ENCODE data around the gene PAF1.

PAF1 gene

GRCh38 chr19:39390751-39391437 lies at the start of gene PAF1, which contains the start of gene MED29:
Gene PAF1 (minus strand): TSS chr19:39391106. CDS start chr19:39390864, 242 bp downstream.
Gene MED29 (plus strand): TSS chr19:39391378. CDS start chr19:39391423, 45 bp downstream.
- in situ Hi-C loops (cut with MboI; ENCODE audit: low sequenced_read_pairs), result no loop called here

GRCh38 chr19:39438270-39438934 lies 47.5 kb upstream of the PAF1 start:
- in situ Hi-C loops (cut with MboI; ENCODE audit: low sequenced_read_pairs), result no loop called here

DNA sequence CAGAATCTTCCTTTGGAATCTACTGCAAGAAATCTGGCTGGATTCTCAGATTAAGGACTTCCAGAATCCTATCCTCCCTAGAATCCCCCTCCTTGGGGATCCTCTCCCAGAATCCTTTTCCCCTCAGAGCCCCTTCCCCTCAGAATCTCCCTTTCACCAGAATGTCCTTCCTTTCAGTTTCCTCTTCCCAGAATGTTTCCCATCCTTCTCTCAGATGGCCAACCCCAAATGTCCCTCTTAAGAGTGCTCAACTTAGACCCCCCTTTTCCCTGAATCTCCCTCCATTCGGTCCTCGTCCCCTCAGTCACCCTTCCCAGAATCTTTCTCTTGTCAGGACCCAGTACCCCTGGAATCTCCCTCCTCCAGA lies 45.4 kb upstream of the PAF1 start:
- in situ Hi-C loops (cut with MboI; ENCODE audit: low sequenced_read_pairs), result no loop called here

GRCh38 chr19:39435499-39436349 lies 44.8 kb upstream of the PAF1 start, which contains the start of gene RPS16:
Gene RPS16 (minus strand): TSS chr19:39435949. CDS start chr19:39435895, 54 bp downstream.
- in situ Hi-C loops (cut with MboI; ENCODE audit: low sequenced_read_pairs), result no loop called here

DNA sequence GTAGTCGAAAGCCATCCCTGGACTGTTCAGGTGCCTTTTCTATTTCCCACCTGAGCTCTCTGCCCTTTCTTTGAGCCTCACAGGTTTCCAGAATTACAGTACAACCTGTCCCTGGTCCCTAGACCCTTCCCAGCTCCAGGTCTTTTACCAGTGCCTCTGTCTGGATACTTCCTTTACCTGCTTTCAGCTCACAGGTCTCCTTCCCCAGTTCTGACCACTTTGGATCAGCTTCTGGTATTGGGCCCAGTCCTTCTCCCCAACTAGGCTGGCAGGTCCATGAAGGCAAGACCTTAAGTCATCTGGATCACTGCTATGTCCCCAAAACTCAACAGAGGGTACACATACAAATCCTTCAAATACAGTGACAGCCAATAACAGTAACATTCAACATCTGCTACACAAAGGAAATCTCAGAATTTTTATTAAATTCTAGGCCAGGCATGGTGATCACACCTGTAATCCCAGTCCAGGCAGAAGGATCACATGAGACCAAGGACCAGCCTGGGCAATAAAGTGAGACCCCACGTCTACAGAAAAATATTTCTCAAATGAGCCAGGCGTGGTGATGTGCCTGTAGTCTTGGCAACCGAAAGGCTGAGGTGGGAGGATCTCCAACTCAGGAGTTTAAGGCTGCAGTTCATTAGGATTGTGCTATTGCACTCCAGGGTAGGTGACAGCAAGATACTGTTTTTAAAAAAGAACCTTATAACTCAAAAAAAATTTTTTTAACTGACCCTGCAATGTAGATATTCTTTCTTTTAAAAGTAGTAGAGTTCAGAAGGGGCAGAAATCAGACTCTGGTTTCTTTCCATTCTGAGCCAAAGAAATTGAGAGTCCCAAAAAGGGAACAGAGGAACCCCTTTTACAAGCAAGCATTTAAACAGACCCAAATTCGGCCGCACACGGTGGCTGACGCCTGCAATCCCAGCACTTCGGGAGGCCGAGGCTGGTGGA lies 43.5 kb upstream of the PAF1 start:
- in situ Hi-C loops (cut with MboI; ENCODE audit: low sequenced_read_pairs), result no loop called here

GRCh38 chr19:39433480-39434079 lies 42.7 kb upstream of the PAF1 start:
- in situ Hi-C loops (cut with MboI; ENCODE audit: low sequenced_read_pairs), result no loop called here

- in situ Hi-C loops (cut with MboI; ENCODE audit: low sequenced_read_pairs), result no loop called here
Measured at GRCh38 chr19:39432677-39433025, 41.7 kb upstream of the PAF1 start.

DNA sequence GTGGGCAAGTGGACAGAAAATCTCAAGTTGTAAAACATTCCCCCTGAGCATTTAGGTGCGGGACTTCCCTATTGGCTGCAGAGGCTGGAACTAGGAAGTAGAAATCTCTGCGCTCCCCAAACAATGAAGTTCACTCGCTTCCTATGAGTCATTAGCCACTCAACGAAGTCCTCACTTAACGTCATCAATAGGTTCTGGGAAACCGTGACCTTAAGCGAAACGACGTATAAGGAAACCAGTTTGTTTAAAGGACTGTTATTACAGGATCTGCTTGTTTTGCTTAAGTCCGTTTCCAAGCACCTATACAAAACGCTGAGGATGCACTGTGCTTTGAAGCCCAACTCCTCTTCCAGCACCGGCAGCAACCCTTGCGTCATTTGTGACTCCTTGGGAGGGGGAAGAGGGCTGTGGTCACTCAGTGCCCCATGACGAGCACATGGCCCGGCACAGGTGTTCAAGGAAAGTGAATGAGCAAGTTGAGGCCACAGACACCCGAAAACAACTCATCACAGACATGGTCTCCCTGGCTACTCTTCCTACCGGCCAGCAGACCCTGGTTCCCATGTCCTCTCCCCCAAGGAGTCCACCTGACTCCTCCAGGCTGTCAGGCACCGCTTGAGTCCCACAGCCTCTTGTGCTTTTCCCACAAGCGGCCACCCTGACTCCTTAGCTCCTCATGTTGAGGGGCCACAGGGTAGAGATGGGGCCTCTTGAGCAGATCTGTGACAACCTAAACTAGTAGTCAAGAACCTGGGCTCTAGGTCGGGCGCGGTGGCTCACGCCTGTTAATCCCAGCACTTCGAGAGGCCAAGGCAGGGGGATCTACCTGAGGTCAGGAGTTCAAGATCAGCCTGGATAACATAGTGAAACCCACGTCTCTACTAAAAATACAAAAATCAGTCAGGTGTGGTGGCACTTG lies 40.0 kb upstream of the PAF1 start:
- in situ Hi-C loops (cut with MboI; ENCODE audit: low sequenced_read_pairs), result no loop called here

- in situ Hi-C loops (cut with MboI; ENCODE audit: low sequenced_read_pairs), result no loop called here
Measured at GRCh38 chr19:39428283-39429112, 37.6 kb upstream of the PAF1 start.

- in situ Hi-C loops (cut with MboI; ENCODE audit: low sequenced_read_pairs), result no loop called here
Measured at GRCh38 chr19:39427707-39428106, 36.8 kb upstream of the PAF1 start.

- in situ Hi-C loops (cut with MboI; ENCODE audit: low sequenced_read_pairs), result no loop called here
Measured at GRCh38 chr19:39426170-39426569, 35.3 kb upstream of the PAF1 start.

DNA sequence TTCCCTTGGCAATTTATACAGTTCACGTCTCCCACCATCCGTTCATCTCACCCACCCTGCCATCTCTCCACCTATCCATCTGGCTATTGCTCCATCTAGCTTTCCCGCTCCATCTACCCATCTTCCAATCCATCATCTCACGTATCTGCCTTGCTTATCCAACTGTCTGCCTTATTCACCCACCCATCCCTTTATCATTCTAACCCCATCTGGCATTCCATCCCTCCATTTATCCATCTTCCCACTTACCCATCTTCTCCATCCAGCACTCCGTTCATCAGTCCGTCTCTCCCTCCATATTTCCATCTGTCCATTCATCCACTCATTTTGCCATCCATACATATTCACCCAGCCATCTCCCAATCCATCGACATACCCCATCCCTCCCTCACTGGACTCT lies 34.8 kb upstream of the PAF1 start:
- in situ Hi-C loops (cut with MboI; ENCODE audit: low sequenced_read_pairs), result no loop called here

- in situ Hi-C loops (cut with MboI; ENCODE audit: low sequenced_read_pairs), result no loop called here
Measured at GRCh38 chr19:39424934-39425333, 34.0 kb upstream of the PAF1 start.

DNA sequence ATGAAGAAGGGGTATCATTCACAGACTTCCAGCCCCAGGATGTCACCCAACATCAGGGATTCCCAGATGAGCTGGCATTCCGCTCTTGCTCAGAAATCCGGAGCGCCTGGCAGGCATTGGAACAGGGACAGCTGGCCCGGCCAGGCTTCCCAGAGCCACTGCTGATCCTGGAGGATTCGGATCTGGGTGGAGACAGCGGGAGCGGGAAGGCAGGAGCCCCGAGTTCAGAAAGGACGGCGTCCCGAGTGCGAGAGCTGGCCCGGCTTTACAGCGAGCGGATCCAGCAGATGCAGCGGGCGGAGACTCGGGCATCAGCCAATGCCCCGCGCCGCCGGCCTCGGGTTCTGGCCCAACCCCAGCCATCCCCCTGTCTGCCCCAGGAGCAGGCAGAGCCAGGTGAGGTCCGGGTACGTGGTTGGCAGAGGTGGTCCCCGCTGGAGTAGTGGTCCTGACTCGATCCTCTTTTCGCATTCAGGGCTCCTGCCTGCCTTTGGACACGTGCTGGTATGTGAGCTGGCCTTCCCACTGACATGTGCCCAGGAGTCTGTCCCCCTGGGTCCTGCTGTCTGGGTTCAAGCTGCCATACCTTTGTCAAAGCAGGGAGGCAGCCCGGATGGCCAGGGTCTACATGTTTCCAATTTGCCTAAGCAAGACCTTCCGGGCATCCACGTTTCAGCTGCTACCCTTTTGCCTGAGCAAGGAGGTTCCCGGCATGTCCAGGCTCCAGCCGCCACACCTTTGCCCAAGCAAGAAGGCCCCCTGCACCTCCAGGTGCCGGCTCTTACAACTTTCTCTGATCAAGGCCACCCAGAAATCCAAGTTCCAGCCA lies 32.6 kb upstream of the PAF1 start:
- in situ Hi-C loops (cut with MboI; ENCODE audit: low sequenced_read_pairs), result no loop called here

GRCh38 chr19:39422020-39422419 lies 31.1 kb upstream of the PAF1 start:
- in situ Hi-C loops (cut with MboI; ENCODE audit: low sequenced_read_pairs), result no loop called here

DNA sequence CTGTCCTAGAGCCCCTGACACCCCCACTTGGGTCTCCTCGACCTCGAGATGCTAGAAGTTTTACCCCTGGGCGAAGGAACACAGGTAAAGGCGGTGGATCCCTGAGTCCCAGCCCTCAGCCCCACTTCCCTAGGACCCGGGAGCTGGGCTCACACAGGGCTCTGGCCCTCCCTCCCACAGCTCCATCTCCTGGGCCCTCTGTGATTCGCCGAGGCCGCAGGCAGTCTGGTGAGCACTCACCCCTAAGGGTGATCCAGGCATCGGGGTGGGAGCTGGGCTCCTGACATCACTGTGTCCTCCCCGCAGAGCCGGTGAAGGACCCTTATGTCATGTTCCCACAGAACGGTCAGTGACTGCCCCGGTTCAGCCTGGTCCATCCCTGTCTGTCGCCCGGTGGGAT lies 29.9 kb upstream of the PAF1 start:
- in situ Hi-C loops (cut with MboI; ENCODE audit: low sequenced_read_pairs), result no loop called here

GRCh38 chr19:39419003-39419402 lies 28.1 kb upstream of the PAF1 start:
- in situ Hi-C loops (cut with MboI; ENCODE audit: low sequenced_read_pairs), result no loop called here

All from HL-60/S4 treated with retinoic acid at 250 ng/mL for 4 days and 3 days (cell line).